Endodermal cell (in vitro differentiated cells): ENCODE data around the gene PDE10A. TPM values are rescaled to one million over a fixed set of nuclear protein-coding genes. Genes with fewer than 3 reads are reported as not detected.

Source experiments
- DNase-seq: peaks from one replicate; pipeline ENCODE4 v3.0.0-alpha.2; 2017
- H3K27ac ChIP-seq: 2 replicates; pipeline ENCODE4 v1.5.1; 2013; ENCODE audit warnings: mild to moderate bottlenecking, low read depth, low read length, moderate library complexity
- H3K27me3 ChIP-seq: 2 replicates; pipeline ENCODE4 v1.6.1; 2013; ENCODE audit warnings: mild to moderate bottlenecking, low read length, moderate library complexity; ENCODE audit not compliant: insufficient read depth, control insufficient read depth, poor library complexity, severe bottlenecking
- H3K36me3 ChIP-seq: 2 replicates; pipeline ENCODE4 v1.7.0; 2013; ENCODE audit warnings: mild to moderate bottlenecking, low read length, moderate library complexity; ENCODE audit not compliant: control insufficient read depth, insufficient read depth
- H3K4me1 ChIP-seq: one replicate; pipeline ENCODE4 v1.7.0; 2013; ENCODE audit warnings: low read length; ENCODE audit not compliant: control insufficient read depth, insufficient read depth
- H3K4me3 ChIP-seq: 2 replicates; pipeline ENCODE4 v1.5.1; 2013; ENCODE audit warnings: mild to moderate bottlenecking, low read length, moderate library complexity
- H3K9ac ChIP-seq: 2 replicates; pipeline ENCODE4 v1.6.1; 2013; ENCODE audit warnings: mild to moderate bottlenecking, low read length, moderate library complexity; ENCODE audit not compliant: poor library complexity, severe bottlenecking; ENCODE audit errors: extremely low read depth
- H3K9me3 ChIP-seq: 2 replicates; pipeline ENCODE4 v1.6.1; 2013; ENCODE audit warnings: mild to moderate bottlenecking, low read length, moderate library complexity; ENCODE audit not compliant: control insufficient read depth
- H3K27ac Mint-ChIP-seq: 2 replicates; pipeline ENCODE4 v1.8.0; 2020; ENCODE audit warnings: mixed read lengths
- H3K27me3 Mint-ChIP-seq: 2 replicates; pipeline ENCODE4 v1.8.0; 2021; ENCODE audit warnings: mild to moderate bottlenecking, mixed read lengths; ENCODE audit not compliant: insufficient read depth
- H3K36me3 Mint-ChIP-seq: 2 replicates; pipeline ENCODE4 v1.8.0; 2020; ENCODE audit warnings: low read depth, mixed read lengths
- H3K4me1 Mint-ChIP-seq: 2 replicates; pipeline ENCODE4 v1.8.0; 2020; ENCODE audit warnings: mixed read lengths
- H3K4me3 Mint-ChIP-seq: 2 replicates; pipeline ENCODE4 v1.8.0; 2020; ENCODE audit warnings: mild to moderate bottlenecking, moderate library complexity, mixed read lengths
- H3K9me3 Mint-ChIP-seq: 2 replicates; pipeline ENCODE4 v1.8.0; 2020; ENCODE audit warnings: mild to moderate bottlenecking, mixed read lengths
- CTCF ChIP-seq: fragments of 200-600 bp; sonication (generic); conservative IDR thresholded peaks from 2 replicates; pipeline ENCODE4 v1.5.0; 2021; ENCODE audit warnings: antibody characterized with exemption, mild to moderate bottlenecking
- WGBS, 2 experiments: methylation state at CpG; one replicate each; pipeline versions ENCODE4 v1.1.5 to v1.1.7; 2013; ENCODE audit warnings: missing lambda C conversion rate in 2 of 2, mixed read lengths in 1 of 2; ENCODE audit not compliant: insufficient coverage in 1 of 2, insufficient read length in 1 of 2; 5-methylcytosine and 5-hydroxymethylcytosine counted together
- total RNA-seq, 2 donors: library from RNA; stranded (reverse); fragmentation: NEBNext Ultra II Directional in 1 of 2; extraction: Animal tissue kit (Norgen Biotek cat#: 25700) in 1 of 2; gene quantifications; 2 replicates in 1 of 2; 3 replicates in 1 of 2; pipeline ENCODE4 v1.2.1, GENCODE V29; 2021

The PDE10A gene
- total RNA-seq, 2 donors from 2014 or later = 22.8 to 27.8 TPM

GRCh38 chr6:165447141-165447540 is 215.9 kb downstream of the PDE10A start:
- WGBS, 2 experiments = 93 to 95% methylated on average over 5 to 9 of the region's 10 CpGs
- H3K27ac Mint-ChIP-seq = no peak overlapping the region

GRCh38 chr6:165446331-165446730 is 216.7 kb downstream of the PDE10A start:
- no peak overlapping the region for H3K4me3 Mint-ChIP-seq
- H3K4me3 ChIP-seq = no peak overlapping the region

More at GRCh38 chr6:165447141-165447540, 215.9 kb downstream of the PDE10A start:
- H3K4me3 ChIP-seq = no peak overlapping the region
- Mint-ChIP-seq H3K27me3 (peaks cover 5% of the 10 kb centered on the region), H3K4me3 (no peak overlapping the region), H3K36me3 (peaks cover 34% of the 10 kb centered on the region), H3K4me1 (peaks cover 24% of the 10 kb centered on the region), H3K9me3 (peaks cover 28% of the 10 kb centered on the region)
- H3K27me3 ChIP-seq = no peaks in the 10 kb centered on the region
- no peak overlapping the region for H3K27ac ChIP-seq
- H3K36me3 ChIP-seq = peaks cover 50% of the 10 kb centered on the region
- peaks cover 3% of the 10 kb centered on the region for H3K4me1 ChIP-seq
- no peak for TF ChIP-seq CTCF
- H3K9me3 ChIP-seq = peaks cover 38% of the 10 kb centered on the region
- H3K9ac ChIP-seq = no peak overlapping the region
- no peak for DNase-seq

GRCh38 chr6:165443462-165443861 is 219.6 kb downstream of the PDE10A start:
- no peak for DNase-seq
- H3K9ac ChIP-seq = no peak overlapping the region
- H3K36me3 ChIP-seq = peaks cover 50% of the 10 kb centered on the region
- H3K27ac Mint-ChIP-seq = no peak overlapping the region
- H3K4me3 Mint-ChIP-seq = no peak overlapping the region
- 93 to 96% methylated on average over 3 to 4 of the region's 4 CpGs for WGBS, 2 experiments
- no peaks in the 10 kb centered on the region for H3K27me3 ChIP-seq
- no peak for TF ChIP-seq CTCF
- H3K36me3 Mint-ChIP-seq = peaks cover 34% of the 10 kb centered on the region
- H3K9me3 ChIP-seq = peaks cover 38% of the 10 kb centered on the region
- peaks cover 28% of the 10 kb centered on the region for H3K9me3 Mint-ChIP-seq
- no peaks in the 10 kb centered on the region for H3K27me3 Mint-ChIP-seq
- no peak overlapping the region for H3K27ac ChIP-seq
- H3K4me1 ChIP-seq = no peaks in the 10 kb centered on the region
- H3K4me3 ChIP-seq = peak overlapping the region; percentile 63
- peaks cover 22% of the 10 kb centered on the region for H3K4me1 Mint-ChIP-seq

More at GRCh38 chr6:165446331-165446730, 216.7 kb downstream of the PDE10A start:
- Histone ChIP-seq H3K9me3 (peaks cover 38% of the 10 kb centered on the region), H3K4me1 (no peaks in the 10 kb centered on the region), H3K27ac (no peak overlapping the region), H3K9ac (no peak overlapping the region), H3K36me3 (peaks cover 53% of the 10 kb centered on the region), H3K27me3 (no peaks in the 10 kb centered on the region)
- Mint-ChIP-seq H3K27ac (no peak overlapping the region), H3K9me3 (peaks cover 28% of the 10 kb centered on the region), H3K4me1 (peaks cover 18% of the 10 kb centered on the region), H3K27me3 (peaks cover 2% of the 10 kb centered on the region), H3K36me3 (peaks cover 34% of the 10 kb centered on the region)
- TF ChIP-seq CTCF = no peak
- no peak for DNase-seq
